Activated CD4-positive, alpha-beta T cell treated with anti-CD3 and anti-CD28 coated beads for 36 hours (primary cell): ENCODE data around the gene DGCR2. TPM values are rescaled to one million over a fixed set of nuclear protein-coding genes. Genes with fewer than 3 reads are reported as not detected.
"Not testable (repeated sequence)": the region's sequence is repeated elsewhere in the genome, so short reads cannot be mapped to it uniquely, and the experiment has no call there.

Experiments used
- ATAC-seq: fragments of 200-7000 bp; cut with Tn5 transposase; one replicate; pipeline ENCODE4 v1.10.0; 2021; ENCODE audit warnings: mild to moderate bottlenecking, moderate library complexity
- CTCF ChIA-PET: fragments of 350-600 bp; sonication (Branson Sonifier 250); formaldehyde crosslinking; loops from one replicate; lab custom pipeline; 2021; ENCODE audit warnings: antibody characterized with exemption; lab: Charles Lee
- POLR2A ChIA-PET: fragments of 350-600 bp; sonication (Branson Sonifier 250); formaldehyde crosslinking; loops from one replicate; lab custom pipeline; 2021; ENCODE audit warnings: antibody characterized with exemption, inconsistent platforms; lab: Charles Lee
- DNase-seq: peaks from one replicate; pipeline ENCODE4 v3.0.0-alpha.2; 2020
- H3K27ac Mint-ChIP-seq: one replicate; pipeline ENCODE4 v1.8.0; 2021; ENCODE audit warnings: mixed read lengths
- H3K27me3 Mint-ChIP-seq: one replicate; pipeline ENCODE4 v1.8.0; 2021; ENCODE audit warnings: mixed read lengths
- H3K36me3 Mint-ChIP-seq: one replicate; pipeline ENCODE4 v1.8.0; 2021; ENCODE audit warnings: low read depth, mixed read lengths
- H3K4me1 Mint-ChIP-seq: one replicate; pipeline ENCODE4 v1.8.0; 2021; ENCODE audit warnings: mixed read lengths
- H3K4me3 Mint-ChIP-seq: one replicate; pipeline ENCODE4 v1.8.0; 2021; ENCODE audit warnings: mild to moderate bottlenecking, moderate library complexity, mixed read lengths
- H3K9me3 Mint-ChIP-seq: one replicate; pipeline ENCODE4 v1.8.0; 2021; ENCODE audit warnings: low read depth, mixed read lengths
- intact Hi-C, 2 experiments: fragments of 100-400 bp; cut with DNase I in 1 of 2; cut with micrococcal nuclease in 1 of 2; formaldehyde crosslinking; loops; one replicate each; pipeline versions ENCODE4 v1.14.2 to v1.15.1; 2022 to 2024; cut with DNase I, micrococcal nuclease
- total RNA-seq, 2 experiments: library from RNA; stranded (reverse); gene quantifications; one replicate each; pipeline ENCODE4 v1.2.3, GENCODE V29; 2021

Gene DGCR2
- total RNA-seq, 2 experiments from 2014 or later: 23.7 to 27.5 TPM

GRCh38 chr22:19039796-19040280, 82.4 kb downstream of the DGCR2 start:
- ATAC-seq (no peak), DNase-seq (no peak)
- Mint-ChIP-seq H3K4me3 (no peak overlapping the region), H3K27me3 (no peaks in the 10 kb centered on the region), H3K9me3 (no peaks in the 10 kb centered on the region), H3K4me1 (no peaks in the 10 kb centered on the region), H3K36me3 (peaks cover 7% of the 10 kb centered on the region), H3K27ac (no peak overlapping the region)
- POLR2A ChIA-PET: no interaction called here
- CTCF ChIA-PET: interaction anchor here (0.6 kb wide), 1 partner anchor 16 kb away, joined by 4 read pairs; no protein-coding TSS in a partner anchor
- intact Hi-C loops: loop anchor here in 1 of 2 experiments (10.0 kb wide), 1 partner anchor 195 kb away; no protein-coding TSS in a partner anchor

- no peak overlapping the region for H3K27ac Mint-ChIP-seq
- no peak overlapping the region for H3K4me3 Mint-ChIP-seq
- CTCF ChIA-PET: no interaction called here
- H3K36me3 Mint-ChIP-seq: peaks cover 7% of the 10 kb centered on the region
- intact Hi-C loops: no loop called here
- ATAC-seq: no peak
- H3K4me1 Mint-ChIP-seq: no peaks in the 10 kb centered on the region
- POLR2A ChIA-PET: no interaction called here
- H3K9me3 Mint-ChIP-seq: no peaks in the 10 kb centered on the region
- no peaks in the 10 kb centered on the region for H3K27me3 Mint-ChIP-seq
- DNase-seq: no peak
Measured at GRCh38 chr22:19039448-19039780, 82.8 kb downstream of the DGCR2 start.

GRCh38 chr22:19038728-19039447, 83.3 kb downstream of the DGCR2 start:
- Mint-ChIP-seq H3K27ac (no peak overlapping the region), H3K4me1 (no peaks in the 10 kb centered on the region), H3K4me3 (no peak overlapping the region), H3K27me3 (no peaks in the 10 kb centered on the region), H3K9me3 (no peaks in the 10 kb centered on the region), H3K36me3 (peaks cover 7% of the 10 kb centered on the region)
- POLR2A ChIA-PET: no interaction called here
- ATAC-seq: no peak
- CTCF ChIA-PET: no interaction called here
- intact Hi-C loops: no loop called here
- DNase-seq: no peak

- no peaks in the 10 kb centered on the region for H3K4me1 Mint-ChIP-seq
- no peaks in the 10 kb centered on the region for H3K27me3 Mint-ChIP-seq
- H3K36me3 Mint-ChIP-seq: peaks cover 7% of the 10 kb centered on the region
- no peak overlapping the region for H3K27ac Mint-ChIP-seq
- intact Hi-C loops: no loop called here
- H3K4me3 Mint-ChIP-seq: no peak overlapping the region
- H3K9me3 Mint-ChIP-seq: no peaks in the 10 kb centered on the region
- no peak for DNase-seq
- ChIA-PET CTCF (interaction anchor here (0.5 kb wide), 1 partner anchor 34 kb away, joined by 3 read pairs; no protein-coding TSS in a partner anchor), POLR2A (no interaction called here)
- ATAC-seq: no peak
Measured at GRCh38 chr22:19038164-19038546, 84.1 kb downstream of the DGCR2 start.

GRCh38 chr22:19037282-19038163, 84.7 kb downstream of the DGCR2 start:
- Mint-ChIP-seq H3K9me3 (no peaks in the 10 kb centered on the region), H3K27ac (no peak overlapping the region), H3K4me1 (no peaks in the 10 kb centered on the region), H3K36me3 (peaks cover 7% of the 10 kb centered on the region), H3K4me3 (no peak overlapping the region), H3K27me3 (no peaks in the 10 kb centered on the region)
- ChIA-PET POLR2A (no interaction called here), CTCF (interaction anchor here (0.5 kb wide), 1 partner anchor 35 kb away, joined by 3 read pairs; no protein-coding TSS in a partner anchor)
- ATAC-seq (no peak), DNase-seq (no peak)
- intact Hi-C loops: no loop called here

GRCh38 chr22:19036523-19037273, 85.5 kb downstream of the DGCR2 start:
- no peaks in the 10 kb centered on the region for H3K27me3 Mint-ChIP-seq
- no peaks in the 10 kb centered on the region for H3K4me1 Mint-ChIP-seq
- H3K36me3 Mint-ChIP-seq: peaks cover 1% of the 10 kb centered on the region
- ChIA-PET POLR2A (no interaction called here), CTCF (no interaction called here)
- H3K4me3 Mint-ChIP-seq: no peak overlapping the region
- intact Hi-C loops: no loop called here
- DNase-seq: no peak
- no peaks in the 10 kb centered on the region for H3K9me3 Mint-ChIP-seq
- no peak overlapping the region for H3K27ac Mint-ChIP-seq
- no peak for ATAC-seq

- H3K27me3 Mint-ChIP-seq: no peaks in the 10 kb centered on the region
- no peaks in the 10 kb centered on the region for H3K36me3 Mint-ChIP-seq
- no peaks in the 10 kb centered on the region for H3K4me1 Mint-ChIP-seq
- H3K9me3 Mint-ChIP-seq: no peaks in the 10 kb centered on the region
- DNase-seq (no peak), ATAC-seq (no peak)
- H3K4me3 Mint-ChIP-seq: no peak overlapping the region
- ChIA-PET POLR2A (no interaction called here), CTCF (interaction anchor here (0.7 kb wide), 1 partner anchor 359 kb away, joined by 3 read pairs; no protein-coding TSS in a partner anchor)
- H3K27ac Mint-ChIP-seq: peak overlapping the region; percentile 19
- intact Hi-C loops: no loop called here
Measured at GRCh38 chr22:19036229-19036522, 86.0 kb downstream of the DGCR2 start.

GRCh38 chr22:19035474-19036228, 86.6 kb downstream of the DGCR2 start:
- intact Hi-C loops: no loop called here
- ATAC-seq: peak; percentile 18
- DNase-seq: no peak
- ChIA-PET CTCF (interaction anchor here (0.7 kb wide), 1 partner anchor 360 kb away, joined by 3 read pairs; no protein-coding TSS in a partner anchor), POLR2A (no interaction called here)
- Mint-ChIP-seq H3K4me1 (no peaks in the 10 kb centered on the region), H3K27me3 (peaks cover 2% of the 10 kb centered on the region), H3K27ac (no peak overlapping the region), H3K9me3 (no peaks in the 10 kb centered on the region), H3K4me3 (no peak overlapping the region), H3K36me3 (no peaks in the 10 kb centered on the region)

GRCh38 chr22:19035126-19035473, 87.1 kb downstream of the DGCR2 start:
- not testable (repeated sequence) for H3K4me3 Mint-ChIP-seq, H3K4me1 Mint-ChIP-seq, ATAC-seq

GRCh38 chr22:19034724-19035120, 87.5 kb downstream of the DGCR2 start:
- CTCF ChIA-PET, H3K27me3 Mint-ChIP-seq, POLR2A ChIA-PET, H3K9me3 Mint-ChIP-seq, H3K27ac Mint-ChIP-seq, DNase-seq, ATAC-seq, H3K4me1 Mint-ChIP-seq, intact Hi-C loops, H3K4me3 Mint-ChIP-seq, H3K36me3 Mint-ChIP-seq: not testable (repeated sequence)

More at GRCh38 chr22:19035126-19035473, 87.1 kb downstream of the DGCR2 start:
- POLR2A ChIA-PET, H3K9me3 Mint-ChIP-seq, intact Hi-C loops, H3K36me3 Mint-ChIP-seq, DNase-seq, H3K27me3 Mint-ChIP-seq, CTCF ChIA-PET, H3K27ac Mint-ChIP-seq: not testable (repeated sequence)
